Activated CD4-positive, alpha-beta T cell treated with anti-CD3 and anti-CD28 coated beads, Interleukin-10, Interleukin-2, amounts not matched to agents 100 ng/mL and 50 ng/mL, durations not matched to agents 16 hours and 8 hours (primary cell): Measurements from ENCODE around the gene NKX1-1.
"Not testable (repeated sequence)": the region's sequence is repeated elsewhere in the genome, so short reads cannot be mapped to it uniquely, and the experiment has no call there.

ENCODE experiments used
- DNase-seq: peaks from one replicate; pipeline ENCODE4 v3.0.0-alpha.2; 2020

The NKX1-1 gene

DNA sequence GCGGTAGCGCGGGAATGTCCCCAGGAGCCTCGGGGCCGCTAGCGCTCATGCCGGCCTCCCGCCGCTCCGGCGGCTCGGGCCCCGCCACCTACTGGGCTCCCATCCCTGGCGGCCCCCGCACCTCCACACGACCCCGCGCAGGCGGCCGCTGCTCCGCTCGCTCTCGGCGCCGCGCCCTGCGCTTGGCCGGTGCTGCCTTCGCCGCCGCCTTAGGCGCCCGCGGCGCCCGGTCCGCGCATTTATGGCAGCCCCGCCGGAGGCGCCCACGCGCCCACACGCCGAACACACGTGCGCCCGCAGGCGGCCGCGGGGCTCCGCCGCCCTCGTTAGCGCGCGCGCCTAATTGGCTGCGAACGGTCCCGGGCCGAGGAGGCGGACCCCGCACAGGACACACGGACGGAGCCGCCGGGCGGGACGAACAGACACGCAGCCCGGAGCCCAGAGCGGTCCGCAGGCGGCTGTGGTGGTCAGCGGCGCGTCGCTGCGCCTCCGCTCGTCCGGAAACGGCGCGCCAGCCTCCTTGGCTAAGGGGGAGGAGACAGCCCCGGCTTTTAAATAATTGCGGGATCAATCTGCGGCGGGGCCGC is at the start of gene NKX1-1:
Gene NKX1-1, minus strand, starts transcription at position 49 of the 587 bp plus-strand sequence. Its CDS starts 0 bp downstream, at position 49.
- DNase-seq = no peak

DNA sequence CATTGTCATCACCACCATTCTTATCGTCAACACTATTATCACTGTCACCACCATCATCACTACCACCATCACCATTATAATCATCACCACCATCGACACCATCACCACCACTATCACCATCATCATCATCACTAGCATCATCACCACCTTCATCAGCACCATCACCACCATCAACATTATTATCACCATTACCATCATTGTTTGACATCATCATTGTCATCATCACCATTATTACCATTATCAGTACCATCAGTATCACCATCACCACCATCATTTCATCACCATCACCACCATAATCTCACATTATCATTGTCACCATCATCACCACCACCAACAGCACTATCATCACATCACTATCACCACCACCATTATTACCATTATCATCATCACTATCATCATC is 47.5 kb upstream of the NKX1-1 start:
- DNase-seq = no peak

DNA sequence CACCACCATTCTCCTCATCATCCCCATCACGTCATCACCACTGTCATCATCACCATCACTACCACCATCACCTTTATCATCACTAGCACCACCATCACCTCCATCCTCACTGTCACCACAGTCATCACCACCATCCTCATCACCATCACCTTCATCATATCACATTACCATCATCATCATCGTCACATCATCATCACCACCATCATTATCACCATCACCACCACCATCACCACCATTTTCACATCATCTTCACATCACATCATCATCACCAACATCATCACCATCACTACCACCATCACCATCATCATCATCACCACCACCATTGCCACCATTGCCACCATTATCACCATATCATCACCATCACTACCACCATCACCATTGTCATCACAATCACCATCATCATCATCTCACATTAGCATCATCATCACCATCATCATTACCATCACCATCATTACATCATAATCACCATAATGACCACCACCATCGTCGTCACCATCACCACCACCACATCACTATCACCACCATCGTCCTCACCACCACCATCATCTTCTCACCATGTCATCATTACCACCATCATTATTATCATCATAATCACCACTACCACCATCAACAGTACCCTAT is 46.3 kb upstream of the NKX1-1 start:
- no peak for DNase-seq

DNA sequence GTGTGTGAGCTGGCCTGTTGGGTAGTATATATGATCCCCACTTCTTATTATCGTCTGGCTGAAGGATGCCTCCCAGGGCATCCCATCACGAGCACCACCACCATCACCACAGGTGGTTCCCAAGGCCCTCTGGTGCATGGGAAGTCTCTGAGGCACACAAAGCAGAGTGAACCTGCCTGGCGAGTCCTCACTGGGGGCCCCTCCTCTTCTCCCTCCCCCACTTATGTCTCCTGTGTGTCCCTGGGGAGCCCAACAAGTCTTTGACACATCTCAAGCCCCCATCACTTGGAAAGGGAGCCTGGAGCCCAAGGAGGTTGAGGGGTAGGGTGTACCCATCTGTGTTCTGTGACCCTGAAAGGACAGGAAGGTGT is 45.5 kb upstream of the NKX1-1 start:
- no peak for DNase-seq

DNA sequence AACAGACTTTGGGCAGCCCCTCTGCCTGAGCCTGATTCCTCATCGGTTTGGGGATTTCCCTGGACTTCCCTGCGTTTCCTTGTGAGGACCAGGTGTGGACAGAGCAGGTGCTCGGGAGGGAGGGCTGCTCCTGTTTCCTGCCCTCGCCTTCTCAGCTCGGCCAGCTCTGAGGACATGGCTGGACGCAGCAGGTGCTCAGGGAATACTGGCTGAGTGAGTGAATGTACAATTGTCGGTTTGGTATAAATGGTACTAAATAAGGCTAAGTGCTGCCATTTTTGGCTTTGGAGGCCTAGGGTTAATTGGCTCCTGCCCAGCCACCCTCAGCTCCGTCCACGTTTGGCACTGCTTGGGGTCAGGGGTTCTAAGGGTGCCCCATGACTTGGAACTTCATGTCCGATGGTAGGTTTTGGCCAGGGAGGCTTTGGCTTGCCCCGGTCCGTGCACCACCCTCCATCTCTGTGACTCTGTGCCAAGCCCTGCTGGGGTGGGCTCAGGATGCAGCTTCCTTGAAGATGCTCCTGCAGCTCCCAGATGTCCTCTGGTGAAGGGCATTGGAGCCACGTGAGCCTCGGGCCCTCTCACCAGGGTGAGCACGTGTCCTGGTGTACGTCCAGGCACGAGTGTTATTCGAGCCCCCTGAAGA is 45.0 kb upstream of the NKX1-1 start:
- DNase-seq = no peak

- DNase-seq = no peak
Measured at GRCh38 chr4:1449833-1450741, 43.8 kb upstream of the NKX1-1 start.

DNA sequence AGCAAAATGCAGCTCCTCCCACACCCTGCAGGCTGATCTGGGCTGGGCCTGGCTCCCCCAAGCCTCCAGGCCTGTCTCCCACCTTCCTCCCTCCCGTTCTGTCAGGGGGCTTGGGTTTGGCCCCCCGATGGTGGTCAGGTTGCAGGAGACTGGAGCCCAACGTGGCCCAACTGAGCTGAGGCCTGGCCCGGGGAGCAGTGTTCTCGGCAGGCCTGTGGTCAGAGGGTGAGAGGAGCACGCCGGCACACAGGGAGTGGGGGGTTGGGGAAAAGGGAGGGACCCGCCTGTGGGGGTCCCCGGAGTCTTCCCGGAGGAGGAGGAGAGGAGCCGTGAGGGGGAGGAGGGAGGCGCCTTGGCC is 43.2 kb upstream of the NKX1-1 start:
- DNase-seq = no peak

GRCh38 chr4:1448589-1449420 is 42.6 kb upstream of the NKX1-1 start:
- DNase-seq = no peak

GRCh38 chr4:1447676-1448588 is 41.7 kb upstream of the NKX1-1 start:
- no peak for DNase-seq

GRCh38 chr4:1446502-1447386 is 40.5 kb upstream of the NKX1-1 start:
- no peak for DNase-seq

GRCh38 chr4:1445716-1446445 is 39.6 kb upstream of the NKX1-1 start:
- DNase-seq = no peak

- not testable (repeated sequence) for DNase-seq
Measured at GRCh38 chr4:1443688-1444172, 37.5 kb upstream of the NKX1-1 start.

DNA sequence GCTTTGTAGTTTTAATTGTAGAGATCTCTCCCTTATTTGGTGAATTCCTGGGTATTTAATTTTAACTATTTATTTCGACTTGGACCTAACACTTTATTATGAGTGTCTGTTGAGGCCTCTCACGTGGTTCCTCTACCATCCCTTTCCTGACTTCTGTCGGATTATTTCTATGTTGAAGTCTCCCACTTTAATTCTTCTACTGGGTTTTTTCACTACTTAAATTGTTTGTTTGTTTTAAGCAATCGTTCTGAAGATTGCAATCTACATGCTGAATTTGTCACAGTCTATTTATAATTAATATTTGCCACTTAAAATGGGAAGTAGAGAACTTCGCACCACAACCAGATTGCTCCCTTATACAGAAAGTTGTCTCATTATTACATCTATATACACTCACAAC is 20.8 kb upstream of the NKX1-1 start:
- DNase-seq = no peak

GRCh38 chr4:1421657-1422056 is 15.4 kb upstream of the NKX1-1 start:
- no peak for DNase-seq

DNA sequence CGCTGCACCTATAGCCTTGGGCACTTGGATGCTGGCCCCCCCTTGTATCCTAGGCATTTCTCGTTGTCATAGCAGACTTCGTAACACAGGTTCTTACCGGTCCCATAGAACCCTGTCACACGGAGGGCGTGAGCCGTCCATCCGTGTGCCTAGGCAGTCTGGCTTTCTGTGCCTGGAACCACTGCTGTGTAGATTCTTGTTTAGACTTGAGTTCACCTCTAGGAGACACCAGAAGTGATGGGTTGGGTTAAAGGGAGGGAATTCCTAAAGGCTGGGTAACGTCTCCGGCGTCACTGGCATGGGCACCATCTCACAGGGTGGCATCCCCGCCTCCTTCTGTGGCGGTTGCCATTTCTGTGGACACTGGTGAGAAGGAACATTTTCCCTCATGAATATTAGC is 13.5 kb upstream of the NKX1-1 start:
- DNase-seq = no peak

GRCh38 chr4:1418494-1419285 is 12.4 kb upstream of the NKX1-1 start:
- no peak for DNase-seq

- DNase-seq = no peak
Measured at GRCh38 chr4:1417522-1418390, 11.5 kb upstream of the NKX1-1 start.

GRCh38 chr4:1416948-1417260 is 10.7 kb upstream of the NKX1-1 start:
- no peak for DNase-seq
